ENCODE measurements around the gene ACAA1. TPM values are rescaled to one million over a fixed set of nuclear protein-coding genes. Genes with fewer than 3 reads are reported as not detected.

ACAA1 gene
- total and polyA plus RNA-seq, 12 donors, result 42.3 to 200 (median 106) TPM

DNA sequence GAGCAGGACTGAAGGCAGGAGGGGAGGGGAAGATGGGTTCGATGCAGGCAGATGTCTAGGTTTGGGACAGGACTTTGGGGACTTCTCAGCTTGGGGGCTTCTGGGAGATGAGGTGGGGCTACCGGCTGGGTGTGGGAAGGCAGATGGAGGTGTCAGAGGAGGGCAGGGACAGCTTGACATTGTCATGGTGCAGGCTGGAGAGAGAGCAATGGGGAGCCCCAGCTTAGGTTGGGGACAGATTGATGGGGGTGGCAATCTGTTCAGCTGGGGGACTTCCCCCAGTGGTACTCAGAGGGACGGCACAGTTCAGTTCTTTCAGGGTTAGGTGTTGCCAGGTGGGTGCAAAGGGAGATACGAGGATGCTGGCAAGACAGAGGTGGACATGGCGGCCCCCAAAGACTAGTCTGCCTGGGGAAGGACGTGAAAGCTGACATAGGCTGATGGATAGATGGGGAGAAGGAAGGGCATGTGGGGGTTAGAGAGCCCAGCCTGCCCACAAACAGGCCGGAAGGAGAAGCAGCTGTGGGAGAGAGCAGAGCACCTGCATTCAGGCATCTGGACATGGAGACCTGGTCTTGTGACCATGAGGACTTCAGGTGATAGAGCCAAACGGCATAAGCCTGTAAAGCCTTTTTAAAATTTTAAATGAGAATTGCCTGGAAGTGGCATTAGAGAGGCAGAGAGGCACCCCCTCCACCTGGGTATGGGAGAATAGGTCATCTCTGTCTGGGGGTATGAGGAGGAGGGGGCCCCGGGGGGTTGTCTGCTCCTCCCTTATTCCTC is 21.1 kb downstream of the ACAA1 start:
- DNase-seq, result peak in 4 of 7 donors; percentile 3 to 42 (median 16)
- Histone ChIP-seq H3K36me3 (replicated peaks in 1 of 2) (peaks cover 0 to 10% of the 10 kb centered on the region in 2 donors), H3K9me3 (replicated peaks in 1 of 3) (no peaks in the 10 kb centered on the region), H3K27ac (no peak overlapping the region), H3K4me1 (replicated peaks in 1 of 2) (no peaks in the 10 kb centered on the region), H3K4me3 (no peak overlapping the region), H3K27me3 (no peaks in the 10 kb centered on the region)
- WGBS, 4 donors, result 61 to 71% (median 69%) methylated on average over 8 to 9 of the region's 9 CpGs
- no peak for TF ChIP-seq POLR2A (IDR thresholded peaks at IDR 0.05)
- TF ChIP-seq, protein P1, sequence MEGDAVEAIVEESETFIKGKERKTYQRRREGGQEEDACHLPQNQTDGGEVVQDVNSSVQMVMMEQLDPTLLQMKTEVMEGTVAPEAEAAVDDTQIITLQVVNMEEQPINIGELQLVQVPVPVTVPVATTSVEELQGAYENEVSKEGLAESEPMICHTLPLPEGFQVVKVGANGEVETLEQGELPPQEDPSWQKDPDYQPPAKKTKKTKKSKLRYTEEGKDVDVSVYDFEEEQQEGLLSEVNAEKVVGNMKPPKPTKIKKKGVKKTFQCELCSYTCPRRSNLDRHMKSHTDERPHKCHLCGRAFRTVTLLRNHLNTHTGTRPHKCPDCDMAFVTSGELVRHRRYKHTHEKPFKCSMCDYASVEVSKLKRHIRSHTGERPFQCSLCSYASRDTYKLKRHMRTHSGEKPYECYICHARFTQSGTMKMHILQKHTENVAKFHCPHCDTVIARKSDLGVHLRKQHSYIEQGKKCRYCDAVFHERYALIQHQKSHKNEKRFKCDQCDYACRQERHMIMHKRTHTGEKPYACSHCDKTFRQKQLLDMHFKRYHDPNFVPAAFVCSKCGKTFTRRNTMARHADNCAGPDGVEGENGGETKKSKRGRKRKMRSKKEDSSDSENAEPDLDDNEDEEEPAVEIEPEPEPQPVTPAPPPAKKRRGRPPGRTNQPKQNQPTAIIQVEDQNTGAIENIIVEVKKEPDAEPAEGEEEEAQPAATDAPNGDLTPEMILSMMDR (IDR thresholded peaks at IDR 0.05), result no peak
- intact Hi-C loops (cut with DNase I), result loop anchor here in 1 of 2 donors (10.0 kb wide), 2 partner anchors 111 to 359 kb away; no protein-coding TSS in a partner anchor

DNA sequence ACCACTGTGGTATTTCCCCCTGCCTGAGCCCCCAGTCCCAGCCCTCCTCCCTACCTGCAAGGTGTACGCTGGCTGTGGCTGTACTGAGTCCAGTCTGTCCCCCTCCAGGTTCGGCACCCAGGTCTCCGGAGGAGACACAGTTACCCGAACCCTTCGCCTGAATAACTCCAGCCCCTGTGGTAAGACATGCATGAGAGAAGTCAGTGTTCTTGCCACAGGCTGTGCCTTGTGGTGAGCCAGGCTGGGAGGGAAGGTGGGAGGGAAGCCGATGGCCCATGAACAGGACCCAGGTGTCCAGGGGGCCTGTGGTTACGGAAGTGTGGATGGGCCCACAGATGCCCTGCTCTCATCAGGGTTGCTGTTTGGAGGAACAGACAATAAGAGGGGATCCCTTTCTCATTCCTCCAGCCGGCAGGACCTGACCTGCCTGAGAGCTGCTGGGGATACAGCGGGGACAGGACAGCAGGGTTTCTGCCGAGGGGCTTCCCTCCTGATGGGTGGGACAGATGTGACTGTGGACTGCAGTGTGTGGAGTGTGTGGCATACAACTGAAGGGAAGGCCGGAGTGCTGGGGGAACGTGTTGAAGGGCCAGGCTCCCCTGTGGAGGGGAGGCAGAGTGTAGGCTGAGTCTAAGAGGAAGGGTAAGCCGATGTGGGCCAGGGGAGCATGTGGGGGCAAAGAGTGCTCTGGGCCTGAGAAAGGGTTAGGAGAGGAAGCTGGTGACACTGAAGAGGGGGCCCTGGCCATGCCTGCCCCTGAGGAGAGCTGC is 21.9 kb downstream of the ACAA1 start:
- Histone ChIP-seq H3K27me3 (no peaks in the 10 kb centered on the region), H3K9me3 (replicated peaks in 1 of 3) (no peaks in the 10 kb centered on the region), H3K36me3 (replicated peaks in 1 of 2) (peaks cover 0 to 2% of the 10 kb centered on the region in 2 donors), H3K27ac (no peak overlapping the region), H3K4me3 (no peak overlapping the region), H3K4me1 (replicated peaks in 1 of 2) (no peaks in the 10 kb centered on the region)
- intact Hi-C loops (cut with DNase I), result loop anchor here in 1 of 2 donors (10.0 kb wide), 2 partner anchors 110 to 360 kb away; no protein-coding TSS in a partner anchor
- peak in 5 of 7 donors; percentile 2 to 43 (median 11) for DNase-seq
- TF ChIP-seq, protein P1 (IDR thresholded peaks at IDR 0.05), result no peak
- no peak for TF ChIP-seq POLR2A (IDR thresholded peaks at IDR 0.05)
- WGBS, 4 donors, result 79 to 84% (median 83%) methylated on average over 11 to 13 of the region's 13 CpGs

DNA sequence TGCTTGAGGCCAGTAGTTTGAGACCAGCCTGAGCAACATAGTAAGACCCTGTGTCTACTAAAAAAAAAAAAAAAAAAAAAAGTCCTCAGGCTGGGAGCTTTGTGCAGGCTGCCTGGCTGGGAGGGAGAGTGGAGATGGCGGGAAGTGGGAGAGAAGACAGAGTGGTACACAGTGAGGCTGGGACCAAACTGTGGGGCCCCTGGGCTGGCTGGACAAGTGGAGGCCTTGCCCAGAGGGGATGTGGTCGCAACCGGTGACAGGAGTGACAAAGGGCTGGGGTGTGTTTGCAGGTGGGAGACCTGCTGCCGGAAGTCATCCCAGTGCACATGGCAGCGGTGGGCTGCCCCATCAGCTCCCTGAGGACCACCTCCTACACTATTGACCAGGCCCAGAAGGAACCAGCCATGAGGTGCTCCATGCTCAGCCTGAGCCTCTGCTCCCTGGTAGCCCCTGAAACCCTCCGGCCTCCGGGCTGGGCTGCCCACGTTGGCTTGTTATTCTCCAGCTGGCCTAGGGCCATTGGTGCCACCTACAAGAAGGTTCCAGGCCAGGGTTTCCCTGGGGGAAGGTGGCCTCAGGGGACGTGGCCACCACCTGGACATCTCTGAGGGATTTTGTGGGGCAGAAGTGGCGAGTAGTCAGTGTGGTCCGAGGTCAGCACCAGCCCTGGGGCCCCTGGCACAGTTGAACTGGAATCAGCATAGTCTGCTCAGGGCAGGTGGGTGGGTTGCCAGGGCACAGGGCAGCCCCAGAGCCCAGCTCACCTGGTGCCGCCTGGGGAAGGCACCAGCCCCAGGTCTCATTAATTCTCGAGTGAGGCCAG is 22.7 kb downstream of the ACAA1 start:
- H3K4me3 ChIP-seq, result no peak overlapping the region
- intact Hi-C loops (cut with DNase I), result loop anchor here in 1 of 2 donors (10.0 kb wide), 2 partner anchors 109 to 361 kb away; no protein-coding TSS in a partner anchor
- TF ChIP-seq, protein P1 (IDR thresholded peaks at IDR 0.05), result no peak
- TF ChIP-seq POLR2A (IDR thresholded peaks at IDR 0.05), result no peak
- H3K9me3 ChIP-seq (replicated peaks in 1 of 3), result no peaks in the 10 kb centered on the region
- H3K27me3 ChIP-seq, result no peaks in the 10 kb centered on the region
- no peaks in the 10 kb centered on the region for H3K4me1 ChIP-seq (replicated peaks in 1 of 2)
- H3K27ac ChIP-seq, result no peak overlapping the region
- WGBS, 4 donors, result 83 to 89% (median 86%) methylated on average over 9 to 13 of the region's 13 CpGs
- H3K36me3 ChIP-seq (replicated peaks in 1 of 2), result no peaks in the 10 kb centered on the region
- DNase-seq, result peak in 5 of 7 donors; percentile 4 to 35 (median 11)
